PFSK-1 (cell line): ENCODE results near the gene PSMC2.

Experiments used
- FOXP2 ChIP-seq: optimal IDR thresholded peaks from 2 replicates; pipeline ENCODE3; 2011; ENCODE audit warnings: borderline replicate concordance, control low read depth, inconsistent platforms; ENCODE audit not compliant: insufficient read depth; ENCODE audit errors: extremely low read length, extremely low read depth
- POLR2AphosphoS5 ChIP-seq: IDR thresholded peaks from 2 replicates; pipeline ENCODE4 v1.6.1; 2012; ENCODE audit warnings: low read depth, mild to moderate bottlenecking, control low read depth, low read length, moderate library complexity
- SIN3A ChIP-seq: IDR thresholded peaks from 2 replicates; pipeline ENCODE4 v1.6.1; 2012; ENCODE audit warnings: mild to moderate bottlenecking, low read length, moderate library complexity, borderline replicate concordance; ENCODE audit not compliant: insufficient read depth
- TAF1 ChIP-seq: IDR thresholded peaks from 2 replicates; pipeline ENCODE4 v1.6.1; 2012; ENCODE audit warnings: low read length, control low read depth, borderline replicate concordance; ENCODE audit not compliant: insufficient read depth
- TF ChIP-seq, protein P1 (sequence below), 2 experiments: IDR thresholded peaks; 2 replicates each; pipeline versions ENCODE4 v1.6.1 to v1.8.0; 2011 to 2012; ENCODE audit warnings: low read depth in 2 of 2, low read length in 2 of 2, control low read depth in 1 of 2, inconsistent platforms in 1 of 2, mild to moderate bottlenecking in 1 of 2, moderate library complexity in 1 of 2; ENCODE audit not compliant: insufficient read depth in 1 of 2

The PSMC2 gene

DNA sequence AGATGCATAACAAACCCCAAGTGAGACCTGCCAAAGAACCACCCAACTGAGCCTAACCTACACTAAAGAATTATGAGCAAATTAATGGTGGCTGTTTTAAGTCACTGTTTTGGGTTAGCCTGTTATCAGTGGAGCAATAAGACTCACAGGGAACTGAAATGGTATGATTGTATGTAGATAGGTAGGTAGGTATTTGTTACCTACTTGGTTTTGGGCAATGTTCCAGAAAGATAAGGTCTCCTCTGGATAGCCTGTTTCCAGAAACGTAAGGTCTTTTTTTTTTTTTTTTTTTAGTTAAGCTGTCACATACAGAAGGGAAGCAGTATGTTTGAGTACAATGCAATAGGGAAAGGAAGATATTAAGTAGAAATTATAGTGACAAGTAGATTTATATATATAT, 47.6 kb downstream of the PSMC2 start:
- no peak for TF ChIP-seq SIN3A

DNA sequence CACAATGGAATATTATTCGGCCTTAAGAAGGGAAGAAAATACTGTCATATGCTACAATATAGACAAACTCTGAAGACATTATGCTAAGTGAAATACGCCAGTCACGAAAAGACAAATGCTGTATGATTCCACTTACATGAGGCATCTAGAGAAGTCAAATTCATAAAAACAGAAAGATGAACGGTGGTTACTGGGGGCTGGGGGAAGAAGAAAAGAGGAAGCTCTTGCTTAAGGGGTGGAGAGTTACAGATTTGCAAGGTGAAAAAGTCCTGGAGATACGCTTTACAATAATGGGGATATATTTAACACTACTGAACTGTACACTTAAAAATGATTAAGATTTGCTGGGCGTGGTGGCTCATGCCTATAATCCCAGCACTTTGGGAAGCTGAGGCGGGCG, 49.0 kb downstream of the PSMC2 start:
- no peak for TF ChIP-seq POLR2AphosphoS5
- no peak for TF ChIP-seq SIN3A
- TF ChIP-seq, protein P1, sequence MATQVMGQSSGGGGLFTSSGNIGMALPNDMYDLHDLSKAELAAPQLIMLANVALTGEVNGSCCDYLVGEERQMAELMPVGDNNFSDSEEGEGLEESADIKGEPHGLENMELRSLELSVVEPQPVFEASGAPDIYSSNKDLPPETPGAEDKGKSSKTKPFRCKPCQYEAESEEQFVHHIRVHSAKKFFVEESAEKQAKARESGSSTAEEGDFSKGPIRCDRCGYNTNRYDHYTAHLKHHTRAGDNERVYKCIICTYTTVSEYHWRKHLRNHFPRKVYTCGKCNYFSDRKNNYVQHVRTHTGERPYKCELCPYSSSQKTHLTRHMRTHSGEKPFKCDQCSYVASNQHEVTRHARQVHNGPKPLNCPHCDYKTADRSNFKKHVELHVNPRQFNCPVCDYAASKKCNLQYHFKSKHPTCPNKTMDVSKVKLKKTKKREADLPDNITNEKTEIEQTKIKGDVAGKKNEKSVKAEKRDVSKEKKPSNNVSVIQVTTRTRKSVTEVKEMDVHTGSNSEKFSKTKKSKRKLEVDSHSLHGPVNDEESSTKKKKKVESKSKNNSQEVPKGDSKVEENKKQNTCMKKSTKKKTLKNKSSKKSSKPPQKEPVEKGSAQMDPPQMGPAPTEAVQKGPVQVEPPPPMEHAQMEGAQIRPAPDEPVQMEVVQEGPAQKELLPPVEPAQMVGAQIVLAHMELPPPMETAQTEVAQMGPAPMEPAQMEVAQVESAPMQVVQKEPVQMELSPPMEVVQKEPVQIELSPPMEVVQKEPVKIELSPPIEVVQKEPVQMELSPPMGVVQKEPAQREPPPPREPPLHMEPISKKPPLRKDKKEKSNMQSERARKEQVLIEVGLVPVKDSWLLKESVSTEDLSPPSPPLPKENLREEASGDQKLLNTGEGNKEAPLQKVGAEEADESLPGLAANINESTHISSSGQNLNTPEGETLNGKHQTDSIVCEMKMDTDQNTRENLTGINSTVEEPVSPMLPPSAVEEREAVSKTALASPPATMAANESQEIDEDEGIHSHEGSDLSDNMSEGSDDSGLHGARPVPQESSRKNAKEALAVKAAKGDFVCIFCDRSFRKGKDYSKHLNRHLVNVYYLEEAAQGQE (IDR thresholded peaks at IDR 0.05; ENCODE audit: insufficient read depth in 1 of 2, low read depth in 2 of 2, low read length in 2 of 2), result no peak
- TF ChIP-seq TAF1, result no peak
- TF ChIP-seq FOXP2, result no peak

DNA sequence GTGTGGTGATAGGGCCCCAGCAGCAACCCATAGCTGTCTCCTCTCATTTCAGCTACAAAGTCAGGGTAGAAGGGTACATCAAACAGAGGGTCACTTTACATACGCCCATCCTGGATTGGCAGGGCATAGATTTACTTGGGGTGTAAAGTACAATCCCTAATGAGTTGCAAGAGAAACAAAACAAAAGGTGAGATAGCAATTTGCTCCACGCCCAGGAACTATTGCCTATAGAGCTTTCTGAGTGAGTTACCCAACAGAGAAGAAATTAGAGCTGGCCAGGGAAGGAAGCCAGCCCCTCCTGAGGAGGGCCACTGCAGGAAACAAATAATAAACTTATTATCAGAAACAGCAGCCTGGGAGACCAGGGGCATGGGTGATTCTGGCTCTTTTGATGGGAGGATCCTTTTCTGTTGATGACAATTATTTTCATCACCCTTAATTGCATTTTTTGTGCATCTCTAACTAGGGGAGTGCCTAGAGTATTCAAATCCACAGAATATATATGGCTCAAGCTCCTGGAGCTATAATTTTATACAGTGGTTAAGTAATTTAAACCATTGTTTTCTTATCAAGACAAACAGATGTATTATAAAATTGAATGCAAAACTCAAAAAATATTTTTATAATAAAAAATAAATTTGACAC, 51.2 kb downstream of the PSMC2 start:
- TF ChIP-seq TAF1 (no peak), SIN3A (no peak), FOXP2 (no peak), POLR2AphosphoS5 (no peak)
- TF ChIP-seq, protein P1 (IDR thresholded peaks at IDR 0.05; ENCODE audit: insufficient read depth in 1 of 2, low read depth in 2 of 2, low read length in 2 of 2), result no peak

DNA sequence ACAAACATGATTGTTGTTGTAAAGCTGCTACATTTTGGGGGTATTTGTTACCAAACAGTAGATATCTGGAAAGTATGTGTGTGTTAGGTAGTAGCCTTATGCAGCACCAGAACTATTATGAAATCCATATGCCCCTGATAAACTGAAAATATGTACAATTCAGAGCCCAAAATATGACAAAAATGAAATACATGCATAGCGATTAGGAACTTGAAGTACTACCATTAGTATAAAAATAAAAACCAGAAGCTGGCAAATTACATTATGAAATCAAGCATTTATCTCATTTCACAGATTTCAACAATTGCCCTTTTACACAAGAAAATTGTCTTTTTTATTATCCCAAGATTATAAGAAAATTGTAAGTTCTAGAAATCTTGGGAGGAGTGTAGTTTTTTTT, 64.7 kb downstream of the PSMC2 start:
- no peak for TF ChIP-seq FOXP2
- TF ChIP-seq POLR2AphosphoS5, result no peak
- TF ChIP-seq TAF1, result no peak
- no peak for TF ChIP-seq SIN3A
- TF ChIP-seq, protein P1 (IDR thresholded peaks at IDR 0.05; ENCODE audit: insufficient read depth in 1 of 2, low read depth in 2 of 2, low read length in 2 of 2), result no peak

DNA sequence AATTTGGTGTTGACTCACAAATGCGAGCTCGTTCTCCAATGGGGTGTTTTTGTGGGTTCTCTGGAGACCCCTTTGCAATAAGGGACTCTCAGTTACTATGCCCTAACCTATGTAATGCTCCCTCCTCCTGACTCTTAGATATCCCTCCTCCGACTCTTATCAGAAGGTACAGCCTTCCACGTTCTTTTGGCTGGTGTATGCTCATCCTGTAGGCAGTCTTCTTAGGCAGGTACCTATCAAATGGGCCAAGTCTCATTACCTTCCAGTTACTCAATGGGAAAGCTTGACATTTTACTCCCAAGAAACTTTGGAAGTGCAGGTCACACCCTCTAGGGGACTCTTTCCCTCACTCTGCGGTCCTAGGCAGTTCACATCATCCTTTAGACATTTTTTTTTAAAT, 66.0 kb downstream of the PSMC2 start:
- TF ChIP-seq TAF1 (no peak), FOXP2 (no peak), POLR2AphosphoS5 (no peak), SIN3A (no peak)
- TF ChIP-seq, protein P1 (IDR thresholded peaks at IDR 0.05; ENCODE audit: insufficient read depth in 1 of 2, low read depth in 2 of 2, low read length in 2 of 2), result no peak
